SK-MEL-5 (cell line): ENCODE measurements around the gene CPEB3. TPM values are rescaled to one million over a fixed set of nuclear protein-coding genes. Genes with fewer than 3 reads are reported as not detected.
"Not testable (repeated sequence)": the region's sequence is repeated elsewhere in the genome, so short reads cannot be mapped to it uniquely, and the experiment has no call there.

Source experiments
- DNase-seq: peaks from one replicate; pipeline ENCODE4 v3.0.0-alpha.2; 2016; ENCODE audit warnings: low read depth, low spot score
- in situ Hi-C: cut with HindIII; loops from 2 replicates; pipeline ENCODE4 v1.10.0; 2016; ENCODE audit warnings: low sequenced_read_pairs, high pct_unique_total_duplicates, low pct_unique_long_range_greater_than_20kb
- total RNA-seq: library from RNA; depleted of rRNA; stranded (reverse); fragments of >200 nt; shearing (Covaris generic); gene quantifications from 2 replicates; pipeline ENCODE4 v1.2.3, GENCODE V29; 2014

Gene CPEB3
- total RNA-seq, 1 experiment from 2014 or later = 0.58 TPM

DNA sequence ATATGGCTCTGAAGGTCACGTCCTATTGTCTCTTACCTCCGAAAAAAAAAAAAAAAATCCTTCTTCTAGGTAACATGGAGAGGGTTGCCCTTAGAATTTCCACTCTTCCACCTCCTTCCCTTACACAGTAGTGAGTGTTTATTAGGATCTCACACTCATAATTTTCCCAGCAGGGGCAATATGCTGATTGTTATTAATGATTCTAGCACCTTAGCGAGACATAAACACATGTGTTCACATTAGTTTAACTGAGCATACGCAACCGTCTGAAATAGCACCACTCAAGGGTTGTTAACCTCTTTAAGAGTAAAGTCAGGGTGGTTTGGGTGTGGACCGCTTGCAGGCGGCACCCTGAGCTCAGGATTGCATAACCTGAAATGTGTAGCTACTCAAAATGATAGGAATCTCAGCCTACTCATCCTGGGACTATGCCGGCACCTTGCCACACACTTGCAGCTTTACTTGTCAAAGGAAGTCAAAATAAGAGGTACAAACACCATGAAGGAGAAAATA lies 52.2 kb downstream of the CPEB3 start:
- DNase-seq = no peak
- in situ Hi-C loops = no loop called here

DNA sequence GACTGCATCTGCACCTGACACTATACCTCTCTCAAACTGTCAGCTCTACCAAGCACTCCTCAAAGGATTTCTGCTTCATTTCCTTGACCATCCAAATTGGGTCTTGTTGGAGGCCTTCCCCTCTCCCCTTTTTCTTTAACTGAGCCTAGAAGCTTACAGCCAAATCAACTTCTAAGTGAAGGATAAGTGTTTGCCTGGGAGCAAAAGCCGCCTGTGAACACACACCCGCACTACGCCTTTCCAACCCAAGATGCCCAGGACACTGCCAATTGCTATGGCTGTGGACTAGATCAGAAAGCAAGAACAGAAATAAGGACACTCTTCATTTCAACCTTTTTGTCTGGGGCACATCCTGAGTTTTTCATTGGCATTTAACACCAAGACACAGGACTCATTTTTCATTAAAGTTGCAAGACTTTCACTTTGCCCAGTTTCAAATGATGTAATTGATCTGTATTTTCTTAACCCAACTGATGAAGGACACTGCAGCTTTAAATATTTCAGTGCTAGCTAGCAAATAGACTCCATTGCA lies 52.8 kb downstream of the CPEB3 start:
- in situ Hi-C loops = no loop called here
- no peak for DNase-seq

DNA sequence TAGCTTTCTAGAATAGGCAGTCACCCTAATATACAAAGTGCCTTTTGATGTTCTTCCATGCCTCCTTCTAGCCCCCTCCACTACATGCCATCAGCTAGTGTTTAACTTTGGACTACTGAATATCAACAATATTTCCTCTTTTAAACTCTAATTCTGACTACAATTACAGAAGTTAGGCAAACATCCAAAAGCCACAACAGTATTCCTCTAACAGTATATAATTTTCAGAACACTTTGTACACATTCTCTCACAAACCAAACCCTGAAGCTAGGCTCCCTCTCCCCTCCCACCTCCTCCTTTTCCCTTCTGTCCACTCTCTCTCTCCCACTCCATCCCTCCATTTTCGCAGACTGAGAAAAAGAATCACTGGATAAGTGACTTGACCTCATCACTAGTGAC lies 59.7 kb downstream of the CPEB3 start:
- DNase-seq = no peak
- in situ Hi-C loops = no loop called here

DNA sequence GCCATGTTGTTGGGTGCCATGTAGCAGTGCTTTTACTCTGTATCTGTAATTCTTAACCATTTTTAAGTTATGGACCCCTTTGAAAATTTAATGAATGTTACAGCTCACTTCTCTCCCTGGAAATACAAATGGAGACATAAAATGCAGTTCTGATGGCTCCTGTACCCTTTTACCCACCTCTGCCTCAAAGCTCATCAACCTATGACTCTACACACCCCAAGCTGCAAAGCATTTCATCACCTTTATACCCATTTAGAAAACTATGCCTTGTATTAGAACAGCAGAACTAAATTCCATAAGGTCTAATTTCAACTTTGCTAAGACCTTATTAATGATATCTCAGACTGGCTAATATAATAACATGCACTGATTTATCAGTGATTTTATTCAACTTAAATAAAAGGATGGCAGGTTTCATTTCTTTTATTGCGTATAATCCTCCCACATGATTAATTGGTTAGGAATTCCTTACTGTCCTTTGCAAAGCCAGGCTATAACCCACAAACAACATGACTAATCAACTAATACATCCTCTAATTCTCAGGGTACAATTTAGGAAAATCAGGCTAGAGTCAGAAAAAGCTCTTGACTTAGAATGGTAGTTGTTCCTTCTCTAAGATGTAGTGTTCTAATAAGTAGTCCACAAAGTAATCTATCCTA lies 68.1 kb downstream of the CPEB3 start:
- in situ Hi-C loops = no loop called here
- DNase-seq = no peak

DNA sequence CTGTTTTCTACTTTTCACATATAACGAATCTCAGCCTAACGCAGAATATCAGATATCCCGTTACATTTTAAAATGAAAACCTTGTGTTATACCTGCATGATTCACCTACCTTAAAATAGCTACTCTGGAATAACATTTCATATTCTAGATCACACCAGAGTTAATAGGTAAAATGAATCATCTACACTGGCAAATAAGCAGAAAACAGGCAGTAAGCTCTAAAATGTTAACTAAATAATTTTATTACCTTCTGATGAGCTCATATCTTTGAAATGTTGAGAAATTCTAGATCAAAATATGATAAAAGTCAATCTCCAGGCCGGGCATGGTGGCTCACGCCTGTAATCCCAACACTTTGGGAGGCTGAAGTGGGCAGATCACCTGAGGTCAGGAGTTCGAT lies 71.3 kb downstream of the CPEB3 start:
- no peak for DNase-seq
- in situ Hi-C loops = no loop called here

DNA sequence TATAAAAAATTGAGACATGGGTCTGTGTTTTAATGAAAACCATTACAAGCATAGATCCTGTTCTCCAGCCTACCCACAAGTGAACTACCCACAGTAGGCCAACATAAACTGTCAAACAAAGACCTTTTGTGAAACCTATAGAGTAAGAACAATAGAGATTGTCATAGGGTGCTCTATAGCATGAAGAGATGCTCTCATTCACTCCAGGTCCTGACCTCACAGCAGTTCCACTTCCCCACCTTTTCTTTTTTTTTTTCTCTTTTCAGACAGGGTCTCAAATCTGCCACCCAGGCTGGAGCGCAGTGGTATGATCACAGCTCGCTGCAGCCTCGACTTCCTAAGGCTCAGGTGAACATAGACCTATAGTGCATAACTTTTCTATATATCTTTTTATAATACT lies 72.3 kb downstream of the CPEB3 start:
- in situ Hi-C loops = no loop called here
- DNase-seq = no peak

DNA sequence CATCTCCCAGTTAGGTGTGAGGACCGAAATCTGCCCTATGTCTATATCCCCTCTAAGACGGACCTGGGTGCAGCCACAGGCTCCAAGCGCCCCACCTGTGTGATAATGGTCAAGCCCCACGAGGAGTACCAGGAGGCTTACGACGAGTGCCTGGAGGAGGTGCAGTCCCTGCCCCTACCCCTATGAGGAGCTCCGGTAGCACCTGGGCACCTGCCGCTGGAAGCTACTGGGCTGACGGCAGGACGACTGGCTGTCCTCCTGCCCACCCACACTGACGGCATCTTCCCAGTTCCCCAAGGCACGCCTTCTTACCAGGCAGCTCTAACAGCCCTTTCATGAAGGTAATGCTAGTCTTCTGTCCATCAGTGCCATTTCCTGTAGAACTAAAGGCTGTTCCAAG lies 74.3 kb downstream of the CPEB3 start:
- DNase-seq, in situ Hi-C loops: not testable (repeated sequence)

DNA sequence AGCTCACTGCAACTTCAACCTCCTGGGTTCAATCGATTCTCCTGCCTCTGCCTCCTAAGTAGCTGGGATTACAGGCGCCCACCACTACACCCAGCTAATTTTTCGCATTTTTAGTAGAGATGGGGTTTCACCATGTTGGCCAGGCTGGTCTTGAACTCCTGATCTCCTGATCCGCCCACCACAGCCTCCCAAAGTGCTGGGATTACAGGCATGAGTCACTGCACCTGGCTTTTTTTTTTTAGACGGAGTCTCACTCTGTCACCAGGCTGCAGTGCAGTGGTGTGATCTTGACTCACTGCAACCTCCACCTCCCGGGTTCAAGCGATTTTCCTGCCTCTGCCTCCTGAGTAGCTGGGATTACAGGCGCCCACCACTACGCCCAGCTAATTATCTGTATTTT lies 75.7 kb downstream of the CPEB3 start:
- in situ Hi-C loops, DNase-seq: not testable (repeated sequence)

DNA sequence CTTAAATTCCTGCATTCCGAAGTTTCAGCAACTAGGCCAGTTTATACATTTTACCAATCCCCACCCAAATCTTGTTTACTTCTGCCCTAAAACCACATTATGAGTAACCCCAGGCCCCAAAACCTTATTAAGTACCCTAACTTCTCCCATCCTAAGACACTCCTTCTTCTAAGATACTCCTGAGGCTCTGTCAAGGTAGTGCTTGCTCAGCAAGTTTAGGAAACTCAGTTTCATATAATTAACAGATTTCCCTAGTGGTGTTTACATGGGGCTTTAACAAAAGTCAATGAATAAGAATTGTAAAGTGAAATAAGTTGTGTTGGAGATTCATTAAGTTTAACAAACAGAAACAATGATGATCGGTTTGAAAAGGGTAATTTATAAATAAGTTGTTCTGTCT lies 77.8 kb downstream of the CPEB3 start:
- in situ Hi-C loops = no loop called here
- no peak for DNase-seq

DNA sequence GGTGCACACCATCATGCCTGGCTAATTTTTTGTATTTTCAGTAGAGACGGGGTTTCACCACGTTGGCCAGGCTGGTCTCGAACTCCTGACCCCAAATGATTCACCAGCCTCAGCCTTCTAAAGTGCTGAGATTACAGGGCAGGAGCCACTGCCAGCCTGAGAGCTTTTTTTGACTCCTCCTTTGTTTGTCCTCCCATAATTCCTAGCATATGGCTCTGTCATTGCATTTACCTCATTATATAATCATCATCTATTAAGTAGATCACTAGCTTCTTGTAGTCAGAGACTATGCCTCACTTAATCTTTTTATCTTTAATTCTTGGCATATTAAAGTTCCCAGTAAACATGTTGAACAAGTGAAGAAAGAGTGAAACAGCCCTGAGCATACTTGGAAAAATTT lies 82.1 kb downstream of the CPEB3 start:
- in situ Hi-C loops = no loop called here

DNA sequence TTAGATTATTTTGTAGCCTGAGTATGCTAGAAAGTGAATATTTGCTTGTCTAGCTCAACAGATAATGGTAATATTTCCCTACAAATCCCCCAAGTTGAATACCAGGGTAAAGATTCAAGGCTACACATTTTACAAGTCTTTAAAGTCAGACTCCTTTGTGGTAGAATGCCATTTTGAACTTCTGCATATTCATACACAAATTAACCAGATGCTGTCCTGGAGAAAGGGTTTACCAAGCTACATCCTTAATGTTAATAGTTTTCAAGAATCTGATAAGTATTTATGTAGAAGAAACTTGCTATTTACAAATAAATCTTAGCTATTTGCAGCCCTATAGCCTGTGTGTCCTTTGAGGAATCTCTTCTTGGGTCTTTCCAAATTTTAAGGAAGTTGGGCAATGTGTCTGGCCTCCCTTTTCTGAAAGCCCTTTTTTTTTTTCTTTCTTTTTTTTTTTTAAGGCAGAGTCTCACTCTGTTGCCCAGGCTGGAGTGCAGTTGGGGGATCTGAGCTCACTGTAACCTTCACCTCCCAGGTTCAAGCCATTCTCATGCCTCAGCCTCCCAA lies 82.6 kb downstream of the CPEB3 start:
- in situ Hi-C loops = no loop called here
- no peak for DNase-seq

More for the DNA sequence above, 82.1 kb downstream of the CPEB3 start:
- DNase-seq = no peak

DNA sequence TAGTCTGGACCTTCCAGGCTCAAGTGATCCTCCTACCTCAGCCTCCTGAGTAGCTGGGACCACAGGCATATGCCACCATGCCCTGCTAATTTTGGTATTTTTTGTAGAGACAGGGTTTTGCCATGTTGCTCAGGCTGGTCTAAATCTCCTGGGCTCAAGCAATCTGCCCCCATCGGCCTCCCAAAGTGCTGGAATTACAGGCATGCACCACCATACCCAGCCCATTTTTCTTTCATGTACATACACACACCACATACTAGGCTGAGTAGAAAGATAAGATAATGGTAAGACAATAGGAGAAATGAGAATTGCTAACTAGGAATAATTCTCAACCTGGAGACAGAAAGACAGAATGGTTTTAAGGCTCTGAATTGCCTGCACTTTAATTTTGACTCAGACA lies 83.8 kb downstream of the CPEB3 start:
- DNase-seq = no peak
- in situ Hi-C loops = no loop called here

DNA sequence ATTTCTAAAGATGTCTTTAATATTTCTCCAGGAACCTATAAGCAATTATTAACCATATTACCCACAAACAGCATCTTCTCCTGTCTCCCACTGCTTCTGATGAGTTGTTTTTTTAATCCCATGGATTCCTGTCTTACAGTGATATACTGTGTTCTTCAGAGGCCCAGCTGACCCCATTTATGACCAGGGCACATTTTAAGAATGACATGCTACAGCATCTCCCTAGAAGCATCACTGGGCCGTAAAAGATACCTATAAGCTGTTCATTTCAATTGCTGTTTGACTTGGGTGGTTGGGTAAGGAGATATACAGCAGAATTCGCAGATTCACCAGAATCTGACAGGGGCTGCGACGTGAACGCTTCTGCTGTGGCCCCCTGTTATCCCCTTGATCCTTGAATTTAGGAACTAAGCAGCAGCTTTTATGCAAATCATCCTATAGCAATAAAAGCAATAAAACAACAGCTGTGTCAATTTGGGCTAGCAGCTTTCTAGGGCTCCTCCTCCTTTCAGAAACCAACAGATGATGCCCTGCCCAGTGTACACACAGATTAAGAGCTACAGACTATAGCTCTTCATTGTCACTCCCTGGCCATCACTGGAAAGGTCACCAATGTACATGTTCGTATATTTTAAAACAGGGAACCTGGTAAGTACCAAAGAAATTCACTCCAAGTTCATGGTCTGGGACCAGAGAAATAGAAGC lies 86.8 kb downstream of the CPEB3 start:
- in situ Hi-C loops = no loop called here
- no peak for DNase-seq

DNA sequence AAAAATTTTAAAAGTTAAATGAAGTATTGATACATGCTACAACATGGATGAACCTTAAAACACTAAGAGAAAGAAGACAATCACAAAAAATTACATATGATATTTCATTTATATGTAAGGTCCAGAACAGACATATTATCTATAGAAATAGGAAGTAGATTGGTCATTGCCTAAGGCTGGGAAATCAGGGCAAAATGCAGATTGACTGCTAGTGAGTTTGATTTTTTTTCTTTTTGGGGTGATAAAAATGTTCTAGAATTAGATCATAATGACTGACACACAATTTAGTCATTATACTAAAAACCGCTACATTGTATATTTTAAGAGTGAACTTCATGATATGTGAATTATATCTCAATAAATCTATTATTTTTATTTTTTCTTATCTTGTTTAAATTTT lies 88.3 kb downstream of the CPEB3 start:
- in situ Hi-C loops = no loop called here
- DNase-seq = no peak

DNA sequence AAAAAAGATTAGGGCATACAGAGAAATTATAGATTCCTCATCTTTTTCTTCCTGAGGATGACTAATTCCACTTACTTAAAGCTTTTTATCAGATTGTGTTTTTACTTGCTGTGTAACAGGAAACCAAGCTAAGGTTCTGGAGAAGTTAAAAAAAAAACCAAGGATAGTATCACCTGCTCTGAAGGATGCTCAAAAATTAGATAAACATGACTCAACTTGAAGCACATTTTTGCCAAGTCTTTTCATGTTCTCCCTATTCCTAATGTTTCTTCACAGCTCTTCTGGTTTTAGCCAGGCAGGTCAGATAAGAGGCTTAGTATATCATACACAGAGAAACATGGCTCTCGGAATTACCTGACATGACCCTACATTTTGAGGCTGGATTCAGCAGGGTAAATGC lies 90.3 kb downstream of the CPEB3 start:
- in situ Hi-C loops = no loop called here
- DNase-seq = no peak

DNA sequence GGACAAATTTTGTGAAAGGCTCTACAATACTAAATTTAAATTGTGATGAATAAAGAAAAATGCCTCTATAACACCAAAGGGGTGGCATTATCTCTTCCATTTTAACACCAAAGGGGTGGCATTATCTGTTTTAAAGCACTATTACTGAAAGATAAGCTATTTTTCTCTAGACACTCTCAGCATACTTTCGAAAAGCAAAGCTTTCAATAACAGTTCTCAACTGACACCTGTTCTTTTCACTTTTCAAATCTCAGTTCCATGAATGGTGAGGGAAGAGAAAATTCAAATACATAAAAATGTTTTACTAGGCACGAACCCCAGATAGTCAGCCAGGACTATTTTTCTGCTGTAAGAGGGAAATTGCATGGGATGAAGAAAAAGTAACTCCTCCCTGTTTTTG lies 103.8 kb downstream of the CPEB3 start:
- DNase-seq = no peak
- in situ Hi-C loops = no loop called here

DNA sequence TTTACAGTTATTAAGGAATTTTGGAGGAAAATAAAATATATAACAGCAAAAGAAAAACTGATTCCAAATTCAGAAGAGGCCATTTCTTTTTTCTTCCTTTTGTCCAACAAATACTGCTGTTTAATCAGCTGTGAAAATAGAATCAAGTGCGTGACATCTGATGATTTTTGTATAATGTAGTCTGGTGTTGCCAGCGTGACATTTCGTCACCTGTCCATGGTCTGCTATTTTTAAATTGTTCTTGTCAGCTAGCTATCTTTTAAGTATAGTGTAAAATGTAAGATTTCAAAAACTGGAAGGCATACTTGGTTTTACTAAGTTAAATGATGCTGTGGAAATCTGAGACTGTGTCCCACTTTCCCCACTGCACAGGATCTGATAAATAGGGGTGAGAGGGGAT lies 105.9 kb downstream of the CPEB3 start:
- in situ Hi-C loops = no loop called here

DNA sequence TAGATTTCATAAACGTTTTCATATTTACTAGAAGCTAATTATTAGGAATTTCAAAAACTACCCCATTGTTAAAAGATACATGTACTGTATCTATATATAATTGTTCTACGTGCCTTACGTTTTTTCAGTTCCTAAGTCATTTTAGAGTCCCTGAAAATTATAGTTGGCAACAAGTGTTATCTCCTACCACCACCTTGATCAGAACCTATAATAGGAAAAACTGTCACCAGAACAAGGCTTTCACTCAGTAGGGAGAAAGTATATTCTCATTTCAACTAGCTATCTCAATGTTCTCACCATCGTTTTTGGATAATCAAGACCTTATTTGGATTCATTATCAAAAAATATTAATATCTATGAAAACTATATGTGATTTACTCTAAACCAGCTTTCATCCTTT lies 107.7 kb downstream of the CPEB3 start:
- DNase-seq = no peak
- in situ Hi-C loops = no loop called here

More for the DNA sequence above, 105.9 kb downstream of the CPEB3 start:
- DNase-seq = no peak

DNA sequence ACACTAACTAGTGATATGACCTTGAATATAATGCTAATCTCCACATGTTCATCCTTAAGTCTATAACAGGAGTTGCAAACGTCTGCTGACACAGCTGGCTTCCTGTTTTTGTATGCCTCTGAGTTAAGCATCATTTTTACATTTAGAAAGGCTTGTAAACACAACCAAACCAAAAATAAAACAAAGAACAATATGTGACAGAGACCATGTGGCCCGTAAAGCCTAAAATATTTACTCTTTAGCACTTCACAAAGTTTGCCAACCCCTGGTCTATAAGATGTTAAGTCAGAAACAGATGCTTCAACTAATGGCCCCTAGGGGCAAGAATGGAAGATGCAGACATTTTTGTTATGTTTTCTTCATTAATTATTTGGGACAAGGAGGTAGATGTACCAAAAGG lies 109.3 kb downstream of the CPEB3 start:
- in situ Hi-C loops = no loop called here
- peak; percentile 32 for DNase-seq
